ENCODE measurements around the gene TCEA3.
A peak's percentile ranks its signal among the peaks of the same experiment; 100 is the strongest.
"Not testable (repeated sequence)": the region's sequence is repeated elsewhere in the genome, so short reads cannot be mapped to it uniquely, and the experiment has no call there.

Gene TCEA3

GRCh38 chr1:23380719-23381118 lies 43.8 kb downstream of the TCEA3 start:
- Mint-ChIP-seq H3K9me3 (no peaks in the 10 kb centered on the region), H3K36me3 (ENCODE audit: low read depth) (no peaks in the 10 kb centered on the region), H3K4me1 (no peaks in the 10 kb centered on the region), H3K4me3 (no peak overlapping the region), H3K27me3 (no peaks in the 10 kb centered on the region), H3K27ac (no peak overlapping the region)
- DNase-seq (no peak), ATAC-seq (no peak)

DNA sequence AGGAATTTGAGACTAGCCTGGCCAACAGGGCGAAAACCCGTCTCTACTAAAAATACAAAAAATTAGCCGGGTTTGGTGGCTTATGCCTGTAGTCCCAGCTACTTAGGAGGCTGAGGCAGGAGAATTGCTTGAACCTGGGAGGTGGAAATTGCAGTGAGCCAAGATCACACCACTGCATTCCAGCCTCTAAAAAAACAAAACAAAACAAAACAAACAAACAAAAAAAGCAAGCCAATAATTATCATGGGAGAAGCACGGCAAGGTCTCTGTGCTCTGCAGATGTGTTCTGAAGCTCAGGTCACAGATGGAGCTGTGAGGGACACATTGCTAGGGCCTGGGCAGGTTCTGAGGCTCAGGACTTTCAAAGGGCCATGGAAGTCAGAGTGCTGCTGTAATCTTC lies 44.3 kb downstream of the TCEA3 start:
- DNase-seq; H3K4me3 Mint-ChIP-seq; H3K27ac Mint-ChIP-seq; H3K9me3 Mint-ChIP-seq; ATAC-seq; H3K36me3 Mint-ChIP-seq (ENCODE audit: low read depth); H3K4me1 Mint-ChIP-seq; H3K27me3 Mint-ChIP-seq: not testable (repeated sequence)

DNA sequence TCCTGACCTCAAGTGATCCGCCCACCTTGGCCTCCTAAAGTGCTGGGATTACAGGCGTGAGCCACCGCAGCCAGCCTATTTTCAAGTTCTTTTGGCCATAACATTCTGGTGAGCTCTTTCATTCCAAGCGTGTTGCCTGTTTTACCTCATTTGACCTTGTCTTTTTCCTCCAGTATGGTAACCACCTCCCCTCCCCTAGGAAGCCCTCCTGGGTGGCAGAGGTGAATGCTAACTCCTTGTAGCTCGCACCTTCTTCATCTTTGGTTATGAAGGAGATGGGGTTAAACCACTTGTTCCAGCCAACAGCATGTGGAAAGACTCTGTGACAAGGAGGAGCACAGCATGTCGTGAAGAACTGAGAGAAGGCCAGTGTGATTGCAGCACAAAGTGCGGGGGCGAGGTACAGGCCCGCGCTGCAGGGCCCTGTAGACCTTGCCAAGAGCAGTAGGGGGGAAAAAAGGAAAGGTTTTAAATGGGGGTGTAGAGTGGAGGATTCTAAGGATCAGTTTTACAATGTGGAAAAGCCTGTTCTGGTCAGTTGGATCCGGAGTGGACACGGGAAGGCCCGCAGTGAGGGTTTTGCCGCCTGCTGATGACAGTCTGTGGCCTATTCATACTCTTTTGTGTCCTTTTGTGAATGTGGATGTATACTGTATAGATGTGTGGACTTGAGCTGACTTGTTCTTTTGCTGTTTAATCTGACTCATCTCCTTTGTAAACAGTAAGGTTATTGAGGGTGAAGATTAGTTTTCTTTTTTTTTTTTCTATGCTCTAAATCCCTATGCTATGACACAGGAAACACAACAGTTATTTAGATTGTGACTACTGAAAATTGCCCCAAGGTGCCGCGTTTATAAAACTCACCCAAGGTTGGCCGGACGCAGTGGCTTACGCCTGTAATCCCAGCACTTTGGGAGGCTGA lies 47.4 kb downstream of the TCEA3 start:
- H3K27me3 Mint-ChIP-seq = no peaks in the 10 kb centered on the region
- DNase-seq (no peak), ATAC-seq (no peak)
- H3K27ac Mint-ChIP-seq = no peak overlapping the region
- H3K4me3 Mint-ChIP-seq = no peak overlapping the region
- H3K36me3 Mint-ChIP-seq (ENCODE audit: low read depth) = no peaks in the 10 kb centered on the region
- no peaks in the 10 kb centered on the region for H3K4me1 Mint-ChIP-seq
- no peaks in the 10 kb centered on the region for H3K9me3 Mint-ChIP-seq

GRCh38 chr1:23374079-23374735 lies 50.3 kb downstream of the TCEA3 start:
- H3K4me1 Mint-ChIP-seq = peaks cover 16% of the 10 kb centered on the region
- ATAC-seq; DNase-seq; H3K27ac Mint-ChIP-seq; H3K4me3 Mint-ChIP-seq; H3K27me3 Mint-ChIP-seq; H3K9me3 Mint-ChIP-seq; H3K36me3 Mint-ChIP-seq (ENCODE audit: low read depth): not testable (repeated sequence)

GRCh38 chr1:23371987-23372880 lies 52.3 kb downstream of the TCEA3 start:
- no peak overlapping the region for H3K4me3 Mint-ChIP-seq
- ATAC-seq = no peak
- H3K27ac Mint-ChIP-seq = no peak overlapping the region
- H3K4me1 Mint-ChIP-seq = peaks cover 25% of the 10 kb centered on the region
- H3K9me3 Mint-ChIP-seq = no peaks in the 10 kb centered on the region
- H3K36me3 Mint-ChIP-seq (ENCODE audit: low read depth) = peaks cover 3% of the 10 kb centered on the region
- DNase-seq = no peak
- peaks cover 2% of the 10 kb centered on the region for H3K27me3 Mint-ChIP-seq

DNA sequence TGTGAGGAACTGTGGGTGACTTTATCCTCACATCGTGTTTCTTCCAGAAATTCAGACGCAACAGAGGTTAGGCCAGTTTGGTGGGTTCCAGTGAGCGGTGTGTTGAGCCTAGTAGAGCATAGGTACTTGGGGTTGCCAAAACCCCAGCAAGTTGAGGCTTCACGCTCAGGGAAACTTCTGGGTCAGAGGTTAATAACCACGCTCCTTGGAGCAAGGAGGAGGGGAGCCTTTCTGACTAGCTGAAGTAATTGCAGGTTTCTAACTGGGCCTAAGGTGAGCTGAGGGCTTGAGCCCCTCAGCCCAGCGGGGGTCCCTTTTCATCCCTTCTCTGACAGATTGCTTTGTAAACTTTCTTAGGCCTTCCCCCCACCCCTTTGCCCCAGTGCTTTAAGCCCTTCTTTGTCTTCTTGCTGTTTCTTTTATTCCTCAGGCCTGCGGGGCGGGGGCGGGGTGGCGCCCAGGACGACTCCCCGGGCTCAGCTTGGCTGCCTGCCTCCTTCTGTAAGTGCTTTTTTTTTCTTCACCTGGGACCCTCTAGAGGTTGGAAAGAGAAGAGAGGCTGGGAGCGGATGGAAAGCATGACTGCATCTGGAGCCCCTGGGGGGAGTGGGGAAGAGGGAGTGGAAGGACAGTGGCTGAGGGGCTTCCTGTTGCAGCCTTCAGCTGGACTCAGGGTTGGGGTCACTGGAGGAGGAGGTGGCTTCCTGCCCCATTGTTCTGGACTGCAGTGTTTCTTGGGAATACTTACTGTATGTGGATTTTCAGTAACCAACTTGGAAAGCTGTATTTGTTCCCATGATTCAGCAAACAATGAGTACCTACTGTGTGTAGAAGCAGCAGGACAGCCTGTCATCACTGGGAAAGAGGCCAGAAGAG lies 53.6 kb downstream of the TCEA3 start:
- peaks cover 36% of the 10 kb centered on the region for H3K4me1 Mint-ChIP-seq
- DNase-seq = no peak
- peaks cover 4% of the 10 kb centered on the region for H3K9me3 Mint-ChIP-seq
- ATAC-seq = no peak
- H3K4me3 Mint-ChIP-seq = no peak overlapping the region
- H3K27ac Mint-ChIP-seq = no peak overlapping the region
- H3K36me3 Mint-ChIP-seq (ENCODE audit: low read depth) = peaks cover 15% of the 10 kb centered on the region
- H3K27me3 Mint-ChIP-seq = peaks cover 2% of the 10 kb centered on the region

- Mint-ChIP-seq H3K9me3 (peaks cover 7% of the 10 kb centered on the region), H3K4me3 (peak overlapping the region; percentile 93), H3K27ac (peak overlapping the region; percentile 14), H3K27me3 (peaks cover 2% of the 10 kb centered on the region), H3K4me1 (peaks cover 36% of the 10 kb centered on the region), H3K36me3 (ENCODE audit: low read depth) (peaks cover 19% of the 10 kb centered on the region)
- DNase-seq (no peak), ATAC-seq (no peak)
Observed at GRCh38 chr1:23370330-23370708, 54.2 kb downstream of the TCEA3 start.

GRCh38 chr1:23369335-23370013 lies 55.1 kb downstream of the TCEA3 start, which contains the start of gene ZNF436:
Gene ZNF436 (minus strand): TSS chr1:23369836. CDS start chr1:23368005, 1,831 bp downstream.
- peak; percentile 44 for DNase-seq
- no peak for ATAC-seq
- Mint-ChIP-seq H3K27me3 (peaks cover 2% of the 10 kb centered on the region), H3K36me3 (ENCODE audit: low read depth) (peaks cover 25% of the 10 kb centered on the region), H3K27ac (peak within 1 kb of the TSS; percentile 99), H3K9me3 (peaks cover 7% of the 10 kb centered on the region), H3K4me1 (peaks cover 36% of the 10 kb centered on the region), H3K4me3 (peak within 1 kb of the TSS; percentile 93)

DNA sequence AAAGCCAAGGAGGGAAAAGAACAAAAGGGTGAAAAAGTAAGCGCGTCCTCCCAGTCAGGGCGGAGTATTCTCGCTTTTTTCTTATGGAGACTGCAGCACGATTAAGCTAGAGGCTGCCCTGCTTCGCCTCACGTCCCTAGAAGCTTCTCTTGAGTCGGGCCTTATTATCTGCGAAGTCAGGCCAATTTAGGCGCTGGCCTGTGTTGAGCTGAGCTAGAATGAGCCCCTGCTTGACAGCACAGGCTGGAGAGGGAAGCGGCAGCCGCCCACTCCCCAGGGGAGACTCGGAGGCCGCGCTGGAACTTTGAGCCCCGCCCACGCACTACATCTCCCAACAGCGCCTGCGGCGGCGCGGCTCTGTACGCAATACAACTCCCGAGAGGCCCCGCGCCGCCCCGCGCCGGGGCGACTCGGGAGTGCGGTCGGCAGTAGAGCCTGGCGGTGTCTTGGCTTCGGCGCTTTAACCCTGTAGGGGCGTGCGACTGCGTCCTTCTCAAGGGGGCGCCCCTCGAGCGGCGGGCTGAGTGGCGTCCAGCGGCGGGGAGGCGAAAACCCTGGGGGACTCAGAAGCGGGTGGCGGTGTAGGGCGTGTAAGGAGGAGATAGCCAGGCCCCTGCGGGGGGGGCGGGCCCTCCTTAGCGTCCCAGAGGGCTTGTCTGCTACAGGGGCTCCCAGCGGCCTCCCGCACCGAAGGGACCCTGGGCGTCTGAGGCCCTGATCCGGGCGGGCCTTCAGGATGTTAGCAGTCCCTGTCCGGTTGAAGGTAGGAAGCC lies 55.8 kb downstream of the TCEA3 start:
- DNase-seq = peak; percentile 90
- Mint-ChIP-seq H3K4me1 (peaks cover 36% of the 10 kb centered on the region), H3K27ac (peak overlapping the region; percentile 99), H3K4me3 (peak overlapping the region; percentile 93), H3K36me3 (ENCODE audit: low read depth) (peaks cover 32% of the 10 kb centered on the region), H3K27me3 (peaks cover 2% of the 10 kb centered on the region), H3K9me3 (peaks cover 7% of the 10 kb centered on the region)
- peak; percentile 76 for ATAC-seq

DNA sequence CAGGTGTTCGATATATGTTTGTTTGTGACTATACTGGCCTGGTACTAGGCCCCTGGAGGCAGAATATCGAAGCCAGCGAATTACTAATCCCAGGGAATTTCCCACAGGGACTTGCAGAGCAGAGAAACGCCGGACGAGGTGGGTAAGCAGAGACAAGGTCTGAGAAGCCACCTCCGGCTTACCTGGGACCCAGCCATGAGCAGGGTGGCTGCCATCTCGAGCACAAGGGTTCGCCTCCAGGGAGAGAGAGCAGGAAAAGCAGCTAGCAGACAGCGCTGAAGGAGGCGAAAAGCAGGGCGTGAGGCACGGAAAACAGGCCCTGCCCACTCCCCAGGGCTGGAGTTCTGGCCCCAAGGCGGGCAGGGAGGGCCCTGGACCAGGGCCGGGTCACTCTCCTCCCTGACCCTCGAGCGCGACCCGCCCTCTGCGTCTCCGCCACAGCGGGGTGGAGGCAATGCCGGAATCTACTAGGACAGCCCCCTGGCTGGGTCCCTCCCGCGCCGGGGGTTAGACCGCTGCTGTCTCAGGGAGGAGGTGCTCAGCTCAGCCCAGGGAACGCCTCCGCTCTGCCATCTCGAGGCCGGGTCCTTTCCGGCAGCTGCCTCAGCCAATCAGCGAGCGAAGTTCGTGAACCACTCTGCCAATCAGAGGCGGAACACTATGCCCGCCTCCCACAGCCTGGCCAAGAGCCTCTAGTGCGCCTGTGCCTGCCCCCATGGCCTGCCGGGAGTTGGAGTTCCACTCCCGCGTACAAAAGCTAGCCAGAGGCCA lies 56.6 kb downstream of the TCEA3 start:
- peak overlapping the region; percentile 99 for H3K27ac Mint-ChIP-seq
- peak overlapping the region; percentile 93 for H3K4me3 Mint-ChIP-seq
- peaks cover 12% of the 10 kb centered on the region for H3K9me3 Mint-ChIP-seq
- H3K4me1 Mint-ChIP-seq = peaks cover 36% of the 10 kb centered on the region
- ATAC-seq (peak; percentile 94), DNase-seq (peak; percentile 96)
- H3K27me3 Mint-ChIP-seq = peaks cover 2% of the 10 kb centered on the region
- H3K36me3 Mint-ChIP-seq (ENCODE audit: low read depth) = peaks cover 40% of the 10 kb centered on the region

DNA sequence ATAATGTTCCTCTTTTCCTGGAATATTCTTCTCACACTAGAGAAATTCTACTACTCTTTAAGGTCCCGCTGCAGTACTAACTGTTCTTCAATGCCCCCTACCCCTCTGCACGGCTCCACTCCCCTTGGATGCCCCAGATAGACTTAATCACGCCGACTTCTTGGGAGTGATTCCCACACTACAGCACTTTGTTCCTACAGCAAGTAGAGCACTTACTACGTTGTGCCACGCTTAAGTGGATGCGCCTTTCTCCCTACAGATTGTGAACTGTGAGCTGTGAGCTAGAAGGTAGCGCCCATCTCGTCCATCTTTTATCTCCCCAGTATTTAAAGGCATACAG lies 57.1 kb downstream of the TCEA3 start:
- Mint-ChIP-seq H3K27ac (peak overlapping the region; percentile 99), H3K4me1 (peaks cover 36% of the 10 kb centered on the region), H3K36me3 (ENCODE audit: low read depth) (peaks cover 46% of the 10 kb centered on the region), H3K4me3 (peak overlapping the region; percentile 93), H3K9me3 (peaks cover 18% of the 10 kb centered on the region), H3K27me3 (peaks cover 2% of the 10 kb centered on the region)
- DNase-seq (no peak), ATAC-seq (no peak)

- peaks cover 54% of the 10 kb centered on the region for H3K36me3 Mint-ChIP-seq (ENCODE audit: low read depth)
- peaks cover 36% of the 10 kb centered on the region for H3K4me1 Mint-ChIP-seq
- peaks cover 2% of the 10 kb centered on the region for H3K27me3 Mint-ChIP-seq
- no peak overlapping the region for H3K27ac Mint-ChIP-seq
- DNase-seq (no peak), ATAC-seq (no peak)
- H3K4me3 Mint-ChIP-seq = peak overlapping the region; percentile 93
- H3K9me3 Mint-ChIP-seq = peaks cover 24% of the 10 kb centered on the region
Observed at GRCh38 chr1:23366598-23366997, 58.0 kb downstream of the TCEA3 start.

Measured in activated naive CD8-positive, alpha-beta T cell treated with anti-CD3 and anti-CD28 coated beads, Interleukin-2, amount 50 U/mL, for 24 hours (primary cell).